Erythroblast (primary cell): ENCODE measurements around the gene GPBAR1.
A peak's percentile ranks its signal among the peaks of the same experiment; 100 is the strongest.

Experiments used
- DNase-seq, 2 experiments: peaks; one replicate each; lab custom pipeline; 2025; lab: John Stamatoyannopoulos, UW
- GATA1 ChIP-seq: IDR thresholded peaks from 2 replicates; pipeline ENCODE4 v1.6.1; 2011; ENCODE audit warnings: low read depth, mild to moderate bottlenecking, control low read depth, low read length, moderate library complexity
- POLR2A ChIP-seq: IDR thresholded peaks from 2 replicates; pipeline ENCODE4 v1.6.1; 2011; ENCODE audit warnings: mild to moderate bottlenecking, low read length

The GPBAR1 gene

DNA sequence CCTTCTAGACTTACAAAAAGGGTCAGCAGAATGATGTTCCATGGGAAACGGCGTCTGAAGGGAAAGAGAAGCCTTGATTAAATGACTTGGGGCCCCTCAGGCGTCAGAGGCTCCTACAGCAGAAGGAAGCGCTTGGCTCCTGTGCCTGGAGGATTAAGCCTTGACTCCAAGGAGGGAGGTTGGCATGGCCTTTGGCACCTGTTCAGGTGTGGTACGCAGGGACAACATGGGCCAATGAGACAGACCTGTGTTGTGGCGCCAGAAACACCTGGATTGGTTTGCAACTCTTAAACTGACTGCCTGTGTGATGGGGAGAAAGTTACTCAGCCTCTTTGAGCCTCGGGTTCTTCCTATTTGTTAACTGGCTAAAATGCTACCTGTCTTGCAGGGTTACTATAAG is 17.1 kb downstream of the GPBAR1 start:
- no peak for DNase-seq
- TF ChIP-seq POLR2A (no peak), GATA1 (no peak)

DNA sequence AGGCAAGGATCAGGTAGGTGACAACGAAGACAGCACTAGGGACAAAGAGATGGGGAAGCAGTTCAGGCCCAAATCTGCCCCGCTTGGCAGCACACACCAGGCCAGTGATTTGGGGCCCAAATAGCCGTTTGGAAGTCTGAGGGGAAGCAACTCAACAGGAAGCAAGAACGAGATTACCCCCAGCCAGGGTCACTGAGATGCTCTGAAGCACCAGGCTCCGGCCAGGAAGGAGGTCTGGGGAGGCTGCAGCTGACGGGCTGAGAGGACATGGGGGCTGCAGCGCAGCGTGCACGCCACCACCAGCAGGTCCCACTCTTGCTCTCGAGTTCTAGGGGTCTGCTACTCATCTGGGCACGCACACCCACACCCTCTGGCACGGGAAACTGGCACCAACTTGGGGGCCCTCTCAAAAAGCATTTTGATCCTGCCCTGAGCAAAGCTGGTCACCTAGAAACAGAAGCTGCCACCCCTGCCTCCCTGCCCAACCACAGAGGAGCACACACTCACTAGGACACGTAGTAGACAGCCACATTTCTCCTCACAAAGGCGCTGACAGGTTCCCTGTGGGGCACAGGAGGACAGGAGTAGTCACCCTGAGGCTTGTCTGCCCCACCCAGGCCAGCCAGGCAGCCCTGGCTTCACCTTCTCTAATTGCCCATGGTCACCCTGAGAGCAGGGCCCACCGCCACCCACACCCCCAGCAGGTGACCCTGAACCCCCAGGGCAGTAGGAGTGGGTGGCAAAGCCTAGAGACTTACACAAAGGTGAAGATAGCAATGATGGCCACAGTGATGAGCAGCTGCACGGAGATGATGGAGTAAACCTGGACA is 17.9 kb downstream of the GPBAR1 start:
- TF ChIP-seq POLR2A = peak; percentile 30
- TF ChIP-seq GATA1 = no peak
- no peak for DNase-seq

- DNase-seq = no peak
- TF ChIP-seq POLR2A = no peak
- TF ChIP-seq GATA1 = no peak
Measured at GRCh38 chr2:218280260-218280870, 19.6 kb downstream of the GPBAR1 start.

DNA sequence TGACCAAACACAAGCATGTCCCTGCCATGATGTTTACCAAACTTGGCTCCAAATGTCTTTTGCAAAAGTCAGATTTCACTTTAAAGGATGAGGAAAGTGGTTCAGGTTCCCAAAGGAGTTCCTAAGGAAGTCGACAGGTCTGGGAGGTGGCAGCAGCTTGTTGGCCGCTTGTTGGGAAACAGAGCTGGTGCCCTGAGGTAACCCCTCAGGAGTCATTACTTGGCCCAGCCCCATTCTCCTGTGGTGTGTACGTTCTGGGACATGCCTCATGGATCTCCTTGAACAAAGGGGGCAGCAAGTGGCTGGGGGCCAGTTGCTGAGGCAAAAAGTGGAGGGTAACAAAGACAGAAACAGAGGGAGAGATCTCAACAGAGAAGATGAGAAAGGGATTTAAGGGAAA is 20.6 kb downstream of the GPBAR1 start:
- TF ChIP-seq GATA1 (no peak), POLR2A (no peak)
- DNase-seq = no peak

DNA sequence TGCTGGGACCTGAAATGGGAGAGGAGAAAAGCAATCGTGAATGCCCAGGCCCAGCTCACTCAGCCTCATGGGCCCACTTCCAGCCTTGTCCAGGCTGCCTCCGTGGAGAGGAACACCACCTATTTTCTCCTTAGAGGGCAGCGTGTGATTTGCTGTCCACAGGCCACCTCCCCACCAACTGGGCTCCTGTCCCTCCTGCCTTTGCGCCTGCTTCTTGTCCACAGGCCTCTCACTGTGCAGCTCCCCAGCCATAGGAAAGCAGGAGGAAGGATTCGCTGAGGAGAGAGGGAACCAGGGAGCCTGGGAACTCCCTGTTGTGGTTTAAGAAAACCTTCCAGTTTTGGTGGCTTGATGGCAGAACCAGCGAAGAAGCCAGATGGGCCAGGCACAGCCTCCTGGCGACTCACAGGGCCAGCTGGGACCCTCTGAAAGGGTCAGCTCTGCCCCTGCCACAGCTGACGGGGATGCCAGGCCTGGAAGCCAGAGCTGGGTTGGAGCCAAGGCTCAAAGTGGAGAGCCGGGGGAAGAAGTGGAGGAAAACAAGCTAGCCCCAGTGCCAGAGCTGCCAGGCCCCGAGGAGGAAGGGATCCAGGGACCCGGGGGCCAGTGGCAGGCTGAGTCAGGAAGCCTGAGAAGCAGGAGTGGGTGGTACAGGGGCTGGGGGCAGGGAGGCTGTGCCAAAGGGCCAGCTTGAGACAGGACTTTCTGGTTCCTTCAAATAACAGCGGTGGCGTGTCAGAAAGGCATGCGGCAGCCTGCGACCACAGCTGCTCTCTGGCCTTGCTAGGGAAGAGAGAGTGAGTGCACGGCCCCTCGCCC is 21.6 kb downstream of the GPBAR1 start:
- no peak for DNase-seq
- no peak for TF ChIP-seq GATA1
- no peak for TF ChIP-seq POLR2A

- DNase-seq = peak; percentile 72 to 85
- peak; percentile 29 for TF ChIP-seq POLR2A
- no peak for TF ChIP-seq GATA1
Measured at GRCh38 chr2:218284106-218284811, 23.4 kb downstream of the GPBAR1 start.

DNA sequence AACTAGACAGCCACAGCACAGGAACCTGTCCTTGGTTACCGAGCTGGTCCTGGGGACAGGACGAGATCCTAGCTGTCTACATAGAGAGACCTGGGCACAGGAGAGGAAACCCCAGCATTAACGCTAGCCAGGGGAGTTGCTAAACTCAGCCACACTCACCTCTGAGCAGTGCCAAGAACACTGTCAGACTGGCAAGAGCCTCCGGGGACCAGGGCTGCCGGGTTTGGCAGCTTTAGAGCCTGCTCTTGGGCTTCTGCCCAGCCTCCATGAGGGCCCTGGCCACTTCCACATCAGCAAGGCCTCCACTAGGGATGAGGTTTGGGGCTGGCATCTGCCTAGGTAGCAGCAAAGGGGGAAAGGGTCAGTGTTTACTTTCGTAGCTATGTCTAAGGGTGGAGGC is 24.8 kb downstream of the GPBAR1 start:
- DNase-seq = no peak
- TF ChIP-seq POLR2A (no peak), GATA1 (no peak)

- peak; percentile 85 for TF ChIP-seq POLR2A
- peak; percentile 63 for TF ChIP-seq GATA1
- DNase-seq = peak; percentile 98 to 99
Measured at GRCh38 chr2:218286570-218287459, 26.0 kb downstream of the GPBAR1 start.

DNA sequence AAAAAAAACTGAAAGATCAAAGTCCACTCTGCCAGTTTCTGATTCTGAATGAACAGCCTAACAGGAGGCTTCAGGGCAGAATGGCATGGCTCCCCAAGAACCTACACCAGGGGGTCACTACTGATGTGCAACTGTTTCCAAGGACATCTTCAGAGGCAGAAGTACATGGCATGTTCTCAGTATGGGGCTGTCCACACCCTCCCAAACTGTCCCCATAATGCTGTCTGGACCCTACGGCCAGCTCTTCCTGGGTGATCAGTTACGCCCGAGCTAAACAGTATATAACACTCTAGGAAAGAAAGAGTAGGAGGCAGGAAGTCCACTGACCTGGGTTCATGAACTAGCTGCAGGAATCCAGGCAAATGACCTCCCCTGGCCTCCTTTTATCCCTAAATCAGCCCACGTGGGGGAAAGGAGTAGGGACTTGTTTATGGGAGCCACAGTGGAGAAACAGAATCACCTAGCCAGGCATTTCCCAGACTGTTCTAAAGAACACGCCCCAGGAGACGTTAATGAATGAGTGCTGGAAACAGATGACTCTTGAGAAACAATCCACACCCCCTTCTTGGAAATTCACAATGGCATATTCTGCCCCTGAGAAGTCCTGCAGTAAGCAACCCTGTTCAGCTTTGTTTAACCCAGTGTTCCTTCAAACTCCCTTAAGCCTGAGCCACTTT is 29.0 kb downstream of the GPBAR1 start:
- TF ChIP-seq POLR2A (peak; percentile 88), GATA1 (no peak)
- peak; percentile 56 to 67 for DNase-seq

GRCh38 chr2:218290316-218291261 is 29.8 kb downstream of the GPBAR1 start:
- TF ChIP-seq POLR2A = peak; percentile 62
- no peak for TF ChIP-seq GATA1
- peak; percentile 40 to 65 for DNase-seq
